ENCODE measurements around the gene PKD1.
A peak's percentile ranks its signal among the peaks of the same experiment; 100 is the strongest.

PKD1 gene

GRCh38 chr16:2087748-2088631 lies 47.7 kb downstream of the PKD1 start:
- no peak for DNase-seq (ENCODE audit: low spot score)

GRCh38 chr16:2086812-2087747 lies 48.6 kb downstream of the PKD1 start:
- DNase-seq (ENCODE audit: low spot score) = peak; percentile 61

GRCh38 chr16:2086106-2086742 lies 49.5 kb downstream of the PKD1 start:
- DNase-seq (ENCODE audit: low spot score) = no peak

GRCh38 chr16:2085669-2086068 lies 50.0 kb downstream of the PKD1 start:
- no peak for DNase-seq (ENCODE audit: low spot score)

DNA sequence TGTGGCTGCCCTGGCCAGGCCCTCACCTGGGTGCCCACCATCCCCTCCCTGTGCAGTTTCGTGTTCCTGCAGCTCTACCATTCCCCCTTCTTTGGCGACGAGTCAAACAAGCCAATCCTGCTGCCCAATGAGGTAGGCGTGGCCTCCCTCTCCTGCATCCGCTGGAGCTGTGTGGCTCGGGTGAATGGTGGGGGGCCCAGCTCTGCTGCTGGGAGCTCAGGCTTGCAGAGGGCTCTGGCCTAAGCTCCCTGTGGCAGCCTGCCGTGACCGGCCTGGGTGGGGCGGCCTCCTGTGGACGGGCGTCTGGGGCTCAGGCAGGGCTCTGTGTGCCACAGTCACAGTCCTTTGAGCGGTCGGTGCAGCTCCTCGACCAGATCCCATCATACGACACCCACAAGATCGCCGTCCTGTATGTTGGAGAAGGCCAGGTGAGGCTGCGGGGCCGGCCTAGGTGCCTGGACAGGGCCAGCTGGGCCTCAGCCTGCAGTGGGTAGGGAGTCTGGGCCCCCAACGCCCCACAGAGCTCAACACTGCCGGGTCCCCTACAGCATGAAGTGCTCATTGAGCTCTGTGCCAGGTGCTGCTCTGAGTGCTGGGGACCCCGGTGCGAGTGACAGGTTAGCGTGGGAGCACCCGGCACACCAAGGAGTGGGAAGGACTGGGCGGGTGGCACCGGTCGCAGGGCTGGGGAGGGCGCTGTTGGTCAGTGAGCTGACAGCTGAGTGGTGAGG lies 50.6 kb downstream of the PKD1 start:
- DNase-seq (ENCODE audit: low spot score) = no peak

DNA sequence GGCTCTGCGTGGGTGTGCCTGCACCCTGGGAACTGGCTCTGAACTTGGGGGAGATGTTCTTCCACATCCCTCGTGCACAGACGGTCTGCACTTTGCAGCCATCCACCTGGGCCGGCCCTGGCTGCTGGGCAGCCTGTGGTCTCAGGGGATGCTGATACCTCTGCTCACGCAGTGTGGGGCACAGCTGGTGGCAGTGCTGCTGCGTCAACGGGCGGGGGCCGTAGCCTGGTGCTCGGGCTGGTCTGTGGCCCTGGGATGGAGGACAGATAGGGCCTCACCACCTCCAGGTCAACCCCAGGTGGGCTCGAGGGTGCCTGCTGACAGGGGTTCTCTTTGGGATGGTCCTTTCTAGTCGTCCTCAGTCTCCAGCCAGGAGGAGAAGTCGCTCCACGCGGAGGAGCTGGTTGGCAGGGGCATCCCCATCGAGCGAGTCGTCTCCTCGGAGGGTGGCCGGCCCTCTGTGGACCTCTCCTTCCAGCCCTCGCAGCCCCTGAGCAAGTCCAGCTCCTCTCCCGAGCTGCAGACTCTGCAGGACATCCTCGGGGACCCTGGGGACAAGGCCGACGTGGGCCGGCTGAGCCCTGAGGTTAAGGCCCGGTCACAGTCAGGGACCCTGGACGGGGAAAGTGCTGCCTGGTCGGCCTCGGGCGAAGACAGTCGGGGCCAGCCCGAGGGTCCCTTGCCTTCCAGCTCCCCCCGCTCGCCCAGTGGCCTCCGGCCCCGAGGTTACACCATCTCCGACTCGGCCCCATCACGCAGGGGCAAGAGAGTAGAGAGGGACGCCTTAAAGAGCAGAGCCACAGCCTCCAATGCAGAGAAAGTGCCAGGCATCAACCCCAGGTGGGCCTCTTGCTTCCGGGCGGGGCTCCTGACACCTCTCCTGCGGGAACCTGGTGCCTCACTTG lies 51.6 kb downstream of the PKD1 start:
- DNase-seq (ENCODE audit: low spot score) = no peak

DNA sequence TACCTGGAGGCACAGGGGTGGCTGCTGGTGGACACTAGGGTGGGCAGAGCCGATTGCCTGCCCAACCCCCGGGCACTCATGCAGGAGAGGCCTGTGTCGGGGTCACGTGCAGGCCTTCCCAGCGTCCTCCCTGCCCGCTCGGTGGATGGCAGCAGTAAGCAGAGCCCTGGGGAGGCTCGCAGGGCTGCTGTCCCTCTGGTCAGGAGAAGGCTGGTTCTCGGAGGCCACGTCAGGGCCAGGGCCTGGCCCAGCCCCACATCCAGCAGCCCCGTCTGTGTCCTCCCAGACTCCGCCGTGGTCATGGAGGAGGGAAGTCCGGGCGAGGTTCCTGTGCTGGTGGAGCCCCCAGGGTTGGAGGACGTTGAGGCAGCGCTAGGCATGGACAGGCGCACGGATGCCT lies 52.3 kb downstream of the PKD1 start:
- DNase-seq (ENCODE audit: low spot score) = no peak

- no peak for DNase-seq (ENCODE audit: low spot score)
These were observed 52.7 kb downstream of the PKD1 start for GRCh38 chr16:2082983-2083364.

DNA sequence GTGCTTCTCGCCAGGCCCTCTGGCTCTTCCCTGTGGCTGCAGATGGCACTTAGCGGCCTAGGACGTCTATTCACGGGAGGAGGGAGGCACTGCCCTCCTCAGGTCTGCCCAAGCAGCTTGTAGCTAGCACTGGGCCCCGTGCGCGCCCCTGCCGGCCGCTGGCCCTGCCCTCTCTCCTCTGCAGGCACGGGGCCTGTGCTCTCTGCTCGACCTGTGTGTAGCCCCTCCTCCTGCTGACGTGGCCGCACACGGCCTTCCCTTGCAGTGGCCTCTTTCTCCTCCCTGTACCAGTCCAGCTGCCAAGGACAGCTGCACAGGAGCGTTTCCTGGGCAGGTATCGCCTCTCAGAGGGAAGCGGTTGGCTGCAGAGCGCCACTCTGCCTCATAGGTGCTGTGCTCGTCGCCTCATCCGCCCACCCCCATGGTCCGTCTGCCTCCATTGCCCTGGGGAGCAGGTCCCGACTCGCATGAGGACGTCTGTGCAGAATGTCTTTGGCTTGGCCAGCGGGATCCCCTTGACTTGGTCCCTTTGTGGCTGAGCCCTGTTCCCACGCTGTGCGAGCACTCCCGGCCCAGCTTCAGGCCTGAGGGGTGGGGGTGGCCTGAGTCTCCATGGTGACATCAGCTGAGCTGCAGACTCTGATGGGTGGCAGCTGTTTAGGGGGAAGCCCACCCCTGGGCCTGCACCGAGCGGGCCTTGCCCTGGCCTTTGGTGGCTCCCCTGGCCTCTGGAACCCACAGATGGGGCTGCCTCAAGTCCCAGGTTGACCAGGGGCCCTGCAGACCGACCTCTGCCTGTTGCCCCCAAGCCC lies 53.3 kb downstream of the PKD1 start:
- DNase-seq (ENCODE audit: low spot score) = no peak

GRCh38 chr16:2081201-2082084 lies 54.3 kb downstream of the PKD1 start:
- DNase-seq (ENCODE audit: low spot score) = no peak

DNA sequence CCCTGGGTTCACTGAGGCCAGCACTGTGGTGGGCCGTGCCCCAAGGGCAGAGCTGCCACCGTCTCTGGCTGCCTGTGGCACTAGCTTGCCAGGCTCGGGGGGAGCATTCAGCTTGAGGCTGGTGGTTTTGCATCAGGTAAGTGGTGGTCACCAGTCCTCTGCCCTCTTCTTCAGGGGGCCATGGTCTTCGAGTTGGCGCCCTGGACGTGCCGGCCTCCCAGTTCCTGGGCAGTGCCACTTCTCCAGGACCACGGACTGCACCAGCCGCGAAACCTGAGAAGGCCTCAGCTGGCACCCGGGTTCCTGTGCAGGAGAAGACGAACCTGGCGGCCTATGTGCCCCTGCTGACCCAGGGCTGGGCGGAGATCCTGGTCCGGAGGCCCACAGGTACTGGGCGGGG lies 55.7 kb downstream of the PKD1 start:
- DNase-seq (ENCODE audit: low spot score) = no peak

- no peak for DNase-seq (ENCODE audit: low spot score)
These were observed 56.3 kb downstream of the PKD1 start for GRCh38 chr16:2079311-2079800.

- DNase-seq (ENCODE audit: low spot score) = no peak
These were observed 57.0 kb downstream of the PKD1 start for GRCh38 chr16:2078691-2079090.

DNA sequence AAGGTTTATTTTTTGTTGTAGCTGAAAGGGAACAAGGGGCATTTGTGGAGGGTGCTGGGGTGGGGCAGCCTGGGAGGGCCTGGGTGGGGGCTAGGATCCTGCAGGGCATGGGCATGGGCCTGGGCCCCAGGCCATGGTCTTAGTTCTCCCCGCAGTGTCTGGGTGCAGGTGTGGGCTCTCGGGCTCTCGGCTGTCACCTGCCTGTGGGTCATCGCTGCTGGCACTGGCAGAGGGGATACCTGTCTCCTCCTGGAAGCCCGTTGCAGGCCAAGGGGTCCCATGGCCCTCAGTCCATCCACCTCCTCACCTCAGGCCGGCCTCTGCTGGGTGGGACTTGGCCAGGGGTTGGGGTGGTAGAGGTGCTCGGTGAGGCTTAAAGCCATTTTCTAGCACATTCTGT lies 57.6 kb downstream of the PKD1 start:
- DNase-seq (ENCODE audit: low spot score) = no peak

GRCh38 chr16:2077696-2078095 lies 58.0 kb downstream of the PKD1 start:
- DNase-seq (ENCODE audit: low spot score) = no peak

DNA sequence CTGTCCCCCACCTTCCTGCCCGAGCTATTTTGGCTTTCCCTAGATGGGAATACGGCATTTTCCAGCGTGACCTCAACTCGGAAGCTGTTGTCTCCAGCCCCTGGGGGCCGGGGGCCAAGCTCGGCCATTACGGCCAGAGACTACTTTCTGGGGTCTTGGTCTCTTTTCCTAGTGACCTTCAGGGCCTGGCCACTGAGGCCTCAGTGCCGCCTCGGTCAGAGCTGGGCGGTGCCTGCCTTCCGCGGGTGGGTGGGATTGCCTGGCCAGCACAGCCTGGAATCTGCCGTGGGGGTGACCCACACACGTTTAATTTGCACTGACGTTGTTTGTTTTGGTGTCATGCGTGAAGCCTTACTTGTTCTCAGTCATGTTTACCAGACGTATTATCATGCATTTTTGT lies 58.7 kb downstream of the PKD1 start:
- DNase-seq (ENCODE audit: low spot score) = no peak

GRCh38 chr16:2076072-2076865 lies 59.4 kb downstream of the PKD1 start:
- no peak for DNase-seq (ENCODE audit: low spot score)

GRCh38 chr16:2075631-2076030 lies 60.1 kb downstream of the PKD1 start:
- no peak for DNase-seq (ENCODE audit: low spot score)

Measured in germinal center (tissue), 1 donor.